Tibial artery (tissue), 4 donors: ENCODE data around the gene PPM1M.

Experiments used
- DNase-seq, 2 donors: peaks; one replicate each; pipeline ENCODE4 v3.0.0-alpha.2; 2019
- H3K27ac ChIP-seq, 2 donors: fragments of 200-600 bp; sonication (generic) in 1 of 2; 1 replicate in 1 of 2; 2 replicates in 1 of 2; pipeline ENCODE4 v1.5.1; 2018 to 2019; ENCODE audit warnings: mild to moderate bottlenecking in 1 of 2
- H3K27me3 ChIP-seq, 2 donors: fragments of 200-600 bp; sonication (generic) in 1 of 2; one replicate each; pipeline versions ENCODE4 v1.5.1 to v1.6.0; 2016 to 2019
- H3K36me3 ChIP-seq, 3 donors: fragments of 200-600 bp; sonication (generic) in 2 of 3; one replicate each; pipeline ENCODE4 v1.5.1; 2016 to 2019; ENCODE audit warnings: mild to moderate bottlenecking in 2 of 3
- H3K4me1 ChIP-seq, 4 donors: fragments of 200-600 bp; sonication (generic) in 2 of 4; 1 replicate in 3 of 4; 2 replicates in 1 of 4; pipeline ENCODE4 v1.5.1; 2016 to 2019
- H3K4me3 ChIP-seq, 2 donors: fragments of 200-600 bp; sonication (generic) in 1 of 2; 1 replicate in 1 of 2; 2 replicates in 1 of 2; pipeline ENCODE4 v1.5.1; 2018 to 2019; ENCODE audit warnings: mild to moderate bottlenecking in 2 of 2
- H3K9me3 ChIP-seq, 3 donors: fragments of 200-600 bp; sonication (generic) in 1 of 3; one replicate each; pipeline ENCODE4 v1.5.1; 2016 to 2019
- CTCF ChIP-seq, 2 experiments: fragments of 200-600 bp in 1 of 2; fragments of 450-650 bp in 1 of 2; IDR thresholded peaks; one replicate each; pipeline ENCODE4 v1.5.1; 2017 to 2019; ENCODE audit warnings: antibody characterized with exemption in 2 of 2, mild to moderate bottlenecking in 1 of 2, moderate library complexity in 1 of 2
- intact Hi-C: fragments of 100-400 bp; cut with DNase I; formaldehyde crosslinking; loops from one replicate; pipeline ENCODE4 v1.15.0; 2023; ENCODE audit warnings: low total_unique reads

Gene PPM1M, protein sequence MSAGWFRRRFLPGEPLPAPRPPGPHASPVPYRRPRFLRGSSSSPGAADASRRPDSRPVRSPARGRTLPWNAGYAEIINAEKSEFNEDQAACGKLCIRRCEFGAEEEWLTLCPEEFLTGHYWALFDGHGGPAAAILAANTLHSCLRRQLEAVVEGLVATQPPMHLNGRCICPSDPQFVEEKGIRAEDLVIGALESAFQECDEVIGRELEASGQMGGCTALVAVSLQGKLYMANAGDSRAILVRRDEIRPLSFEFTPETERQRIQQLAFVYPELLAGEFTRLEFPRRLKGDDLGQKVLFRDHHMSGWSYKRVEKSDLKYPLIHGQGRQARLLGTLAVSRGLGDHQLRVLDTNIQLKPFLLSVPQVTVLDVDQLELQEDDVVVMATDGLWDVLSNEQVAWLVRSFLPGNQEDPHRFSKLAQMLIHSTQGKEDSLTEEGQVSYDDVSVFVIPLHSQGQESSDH

GRCh38 chr3:52245322-52246263 is at the start of gene PPM1M:
TSS of gene PPM1M (plus strand) at chr3:52245759. CDS start at chr3:52245825, 66 bp downstream.
- intact Hi-C loops, result no loop called here
- Histone ChIP-seq H3K9me3 (no peaks in the 10 kb centered on the region), H3K36me3 (peaks cover 0 to 29% (median 20%) of the 10 kb centered on the region in 3 donors), H3K4me3 (peak within 1 kb of the TSS; percentile 60 to 65), H3K27me3 (no peaks in the 10 kb centered on the region), H3K27ac (peak within 1 kb of the TSS; percentile 80 to 92), H3K4me1 (peaks cover 0 to 23% (median 15%) of the 10 kb centered on the region in 4 donors)
- peak in 1 of 2 donors; percentile 78 for DNase-seq
- TF ChIP-seq CTCF (IDR thresholded peaks at IDR 0.05), result no peak

DNA sequence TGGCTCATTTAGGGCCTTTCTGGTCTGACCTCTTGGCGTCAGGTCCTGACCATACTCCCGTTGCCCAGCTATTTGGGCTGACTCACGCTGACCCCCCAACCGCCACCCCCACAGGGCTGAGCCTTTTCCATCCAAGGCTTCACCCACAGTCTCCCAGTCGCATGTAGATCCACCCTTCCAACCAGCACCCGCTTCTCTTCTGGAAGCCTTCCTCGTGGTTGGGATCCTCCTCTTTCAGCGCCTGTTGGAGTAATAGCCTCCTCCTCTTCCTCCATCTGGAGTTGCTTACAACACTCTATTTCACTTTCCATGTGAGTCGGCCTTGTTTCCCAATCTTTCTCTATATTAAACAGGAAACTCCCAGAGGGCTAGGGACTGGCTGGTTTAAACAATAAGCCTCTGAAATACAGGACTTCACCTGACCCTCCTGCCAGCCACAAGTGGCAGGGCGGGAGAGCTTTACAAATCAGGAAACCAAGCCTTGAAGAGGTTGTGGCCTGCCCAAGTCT is 49.7 kb upstream of the PPM1M start:
- intact Hi-C loops, result no loop called here

DNA sequence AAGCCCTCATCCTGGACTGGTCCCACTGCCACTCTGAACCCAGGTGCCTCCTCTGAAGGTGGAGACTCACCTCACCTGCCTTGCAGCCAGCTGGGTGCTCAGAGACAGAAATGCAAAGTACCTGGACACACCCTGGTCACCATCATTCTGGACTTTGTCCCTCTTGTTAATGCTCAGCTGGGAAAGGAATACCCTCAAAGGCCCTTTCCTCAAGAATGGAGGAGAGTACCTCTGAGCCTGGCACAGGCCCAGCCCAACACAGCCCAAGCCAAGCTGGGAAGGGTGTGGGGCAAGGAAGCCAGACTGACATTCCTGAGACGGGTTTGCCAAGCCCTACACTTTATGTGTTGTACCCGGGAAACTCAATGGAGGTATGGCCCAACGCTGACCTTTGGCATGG is 48.6 kb upstream of the PPM1M start:
- H3K27me3 ChIP-seq, result no peaks in the 10 kb centered on the region
- intact Hi-C loops, result no loop called here
- DNase-seq, result no peak
- TF ChIP-seq CTCF (IDR thresholded peaks at IDR 0.05), result no peak
- H3K4me3 ChIP-seq, result no peak overlapping the region
- peak overlapping the region in 1 of 2 donors; percentile 81 for H3K27ac ChIP-seq
- peaks cover 4 to 43% (median 22%) of the 10 kb centered on the region in 4 donors for H3K4me1 ChIP-seq
- H3K36me3 ChIP-seq, result peaks cover 0 to 7% (median under 1%) of the 10 kb centered on the region in 3 donors
- no peaks in the 10 kb centered on the region for H3K9me3 ChIP-seq

More for the DNA sequence above, 49.7 kb upstream of the PPM1M start:
- H3K4me1 ChIP-seq, result peaks cover 4 to 44% (median 23%) of the 10 kb centered on the region in 4 donors
- H3K36me3 ChIP-seq, result no peaks in the 10 kb centered on the region
- no peak overlapping the region for H3K27ac ChIP-seq
- H3K27me3 ChIP-seq, result no peaks in the 10 kb centered on the region
- no peak for TF ChIP-seq CTCF (IDR thresholded peaks at IDR 0.05)
- H3K4me3 ChIP-seq, result no peak overlapping the region
- H3K9me3 ChIP-seq, result no peaks in the 10 kb centered on the region
- peak in 1 of 2 donors; percentile 32 for DNase-seq

DNA sequence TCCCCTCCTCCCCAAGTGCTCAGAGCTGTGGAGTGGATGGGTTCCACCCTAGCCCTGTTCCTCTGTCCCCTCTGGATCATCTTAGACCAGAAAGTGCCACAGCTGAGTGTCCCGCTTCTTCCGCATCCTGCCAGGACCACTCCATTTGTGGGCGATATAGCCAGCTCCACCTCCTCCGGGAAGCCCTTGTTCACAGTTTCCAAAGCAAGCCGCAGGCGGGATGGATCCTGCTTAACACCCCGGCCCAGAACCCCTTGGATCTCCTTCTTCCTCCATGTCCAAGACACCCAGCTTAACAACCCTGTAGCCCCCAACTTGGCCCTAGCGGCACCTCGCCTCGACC is 48.1 kb upstream of the PPM1M start:
- TF ChIP-seq CTCF (IDR thresholded peaks at IDR 0.05), result no peak
- Histone ChIP-seq H3K4me3 (peak overlapping the region; percentile 77 to 86), H3K27me3 (no peaks in the 10 kb centered on the region), H3K27ac (peak overlapping the region; percentile 75 to 81), H3K4me1 (peaks cover 4 to 43% (median 22%) of the 10 kb centered on the region in 4 donors), H3K9me3 (no peaks in the 10 kb centered on the region), H3K36me3 (peaks cover 1 to 12% (median 6%) of the 10 kb centered on the region in 3 donors)
- DNase-seq, result no peak
- intact Hi-C loops, result no loop called here

- Histone ChIP-seq H3K4me1 (peaks cover 4 to 38% (median 22%) of the 10 kb centered on the region in 4 donors), H3K27me3 (no peaks in the 10 kb centered on the region), H3K27ac (peak within 1 kb of the TSS; percentile 75 to 81), H3K36me3 (peaks cover 7 to 17% (median 11%) of the 10 kb centered on the region in 3 donors), H3K9me3 (no peaks in the 10 kb centered on the region), H3K4me3 (peak within 1 kb of the TSS; percentile 77 to 86)
- intact Hi-C loops, result no loop called here
- peak; percentile 91 to 95 for DNase-seq
- peak; percentile 13 to 21 for TF ChIP-seq CTCF (IDR thresholded peaks at IDR 0.05)
Observed at GRCh38 chr3:52197842-52198625, 47.5 kb upstream of the PPM1M start, which contains the start of gene ALAS1. TSS of gene ALAS1 (plus strand) at chr3:52198160. CDS start at chr3:52199242, 1,082 bp downstream.
